ENCODE data around the gene ZSWIM1.

Gene ZSWIM1

DNA sequence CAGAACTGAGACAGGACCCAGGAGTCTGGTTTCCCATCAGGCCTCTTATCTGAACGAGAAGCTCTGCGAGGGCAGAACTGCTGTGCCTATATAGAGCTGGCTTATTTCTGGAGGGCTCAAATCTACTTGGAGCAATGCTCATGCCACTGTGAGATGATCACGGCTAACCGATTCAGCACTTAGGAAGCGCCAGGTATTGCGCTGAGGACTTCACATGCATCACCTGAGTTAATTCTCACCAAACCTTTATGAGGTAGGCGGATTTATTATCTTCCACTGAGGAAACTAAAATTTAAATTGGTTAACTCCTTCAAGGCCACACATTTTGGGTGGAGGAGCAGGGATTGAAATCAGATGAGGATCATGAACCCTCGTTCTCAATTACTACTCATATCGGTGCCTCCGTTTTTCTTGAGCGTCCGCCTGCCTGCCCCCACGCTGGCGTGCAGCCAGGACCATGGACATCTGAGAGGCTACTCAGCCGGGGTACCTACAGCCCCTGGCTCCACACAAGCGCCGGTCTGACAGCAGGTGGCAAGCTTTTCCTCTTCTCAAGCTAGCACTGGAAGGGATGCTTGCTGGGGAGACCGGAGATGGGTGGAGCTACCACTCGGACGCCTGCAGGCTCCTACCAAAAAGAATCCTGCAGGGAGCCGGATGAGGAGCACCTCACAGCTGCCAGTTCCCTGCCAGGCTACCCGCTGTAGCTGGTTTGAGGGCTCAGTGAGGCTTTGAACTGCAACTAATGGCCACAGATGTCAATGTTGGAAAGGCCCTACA lies 52.4 kb downstream of the ZSWIM1 start:
- no peak for DNase-seq (ENCODE audit: low read depth)

GRCh38 chr20:45934046-45934585 lies 53.1 kb downstream of the ZSWIM1 start:
- no peak for DNase-seq (ENCODE audit: low read depth)
